Activated CD8-positive, alpha-beta memory T cell treated with anti-CD3 and anti-CD28 coated beads for 1 hour (primary cell): ENCODE measurements around the gene ATG4A.

Source experiments
- DNase-seq, 2 donors: peaks; one replicate each; pipeline ENCODE4 v3.0.0-alpha.2; 2020; ENCODE audit warnings: low read depth in 1 of 2; ENCODE audit errors: extremely low read depth in 1 of 2

ATG4A gene

GRCh38 chrX:108091264-108091877 is at the start of gene ATG4A, which contains the start of gene PSMD10:
TSS of gene ATG4A (plus strand) at chrX:108091778. CDS start at chrX:108091827, 49 bp downstream.
TSS of gene PSMD10 (minus strand) at chrX:108091542. CDS start at chrX:108091520, 22 bp downstream.
- peak; percentile 70 to 71 for DNase-seq

- no peak for DNase-seq
Observed at GRCh38 chrX:108044554-108045256, 46.9 kb upstream of the ATG4A start, which contains the start of gene VSIG1. TSS of gene VSIG1 (plus strand) at chrX:108045065. CDS start at chrX:108045131, 66 bp downstream.

- no peak for DNase-seq
Observed at GRCh38 chrX:108049649-108050048, 41.9 kb upstream of the ATG4A start.

GRCh38 chrX:108053218-108053617 is 38.4 kb upstream of the ATG4A start:
- DNase-seq: no peak

- no peak for DNase-seq
Observed at GRCh38 chrX:108055546-108055945, 36.0 kb upstream of the ATG4A start.

- no peak for DNase-seq
Observed at GRCh38 chrX:108059801-108060200, 31.8 kb upstream of the ATG4A start.

- DNase-seq: no peak
Observed at GRCh38 chrX:108064001-108064400, 27.6 kb upstream of the ATG4A start.

GRCh38 chrX:108064613-108065012 is 27.0 kb upstream of the ATG4A start:
- DNase-seq: no peak

GRCh38 chrX:108068121-108068520 is 23.5 kb upstream of the ATG4A start:
- no peak for DNase-seq

GRCh38 chrX:108070891-108071290 is 20.7 kb upstream of the ATG4A start:
- DNase-seq: no peak

- no peak for DNase-seq
Observed at GRCh38 chrX:108071578-108071977, 20.0 kb upstream of the ATG4A start.

GRCh38 chrX:108072746-108073145 is 18.8 kb upstream of the ATG4A start:
- DNase-seq: no peak

GRCh38 chrX:108081110-108081509 is 10.5 kb upstream of the ATG4A start:
- no peak for DNase-seq

- DNase-seq: no peak
Observed at GRCh38 chrX:108087792-108088191, 3.8 kb upstream of the ATG4A start.

- no peak for DNase-seq
Observed at GRCh38 chrX:108088511-108088910, 3.1 kb upstream of the ATG4A start.

- DNase-seq: no peak
Observed at GRCh38 chrX:108090491-108091263, 901 bp upstream of the ATG4A start.

- DNase-seq: no peak
Observed at GRCh38 chrX:108091878-108092291, 307 bp downstream of the ATG4A start.

- DNase-seq: no peak
Observed at GRCh38 chrX:108097380-108097779, 5.8 kb downstream of the ATG4A start.

- DNase-seq: no peak
Observed at GRCh38 chrX:108105473-108105872, 13.9 kb downstream of the ATG4A start.

- no peak for DNase-seq
Observed at GRCh38 chrX:108114541-108114940, 23.0 kb downstream of the ATG4A start.

GRCh38 chrX:108117988-108118387 is 26.4 kb downstream of the ATG4A start:
- DNase-seq: no peak

- no peak for DNase-seq
Observed at GRCh38 chrX:108121291-108121690, 29.7 kb downstream of the ATG4A start.
